ENCODE measurements around the gene PDZD4. TPM values are rescaled to one million over a fixed set of nuclear protein-coding genes. Genes with fewer than 3 reads are reported as not detected.

The PDZD4 gene
- polyA plus RNA-seq, 1 of the 3 experiments (the other 2 are of a cell fraction), result 1.9 TPM

GRCh38 chrX:153870288-153870690 is 39.9 kb upstream of the PDZD4 start:
- TF ChIP-seq REST (IDR thresholded peaks at IDR 0.05; ENCODE audit: low read depth, low read length) (no peak), GABPA (IDR thresholded peaks at IDR 0.05; ENCODE audit: low read depth) (no peak), TCF12 (IDR thresholded peaks at IDR 0.05) (no peak), RAD21 (IDR thresholded peaks at IDR 0.05; ENCODE audit: low read length) (no peak), PBX3 (IDR thresholded peaks at IDR 0.05) (no peak), RFX5 (IDR thresholded peaks at IDR 0.05; ENCODE audit: low read length) (no peak), SMC3 (IDR thresholded peaks at IDR 0.05; ENCODE audit: low read depth, low read length) (no peak), EZH2phosphoT487 (IDR thresholded peaks at IDR 0.05; ENCODE audit: borderline replicate concordance, low read depth) (no peak), CTCF (IDR thresholded peaks at IDR 0.05) (no peak), NRF1 (IDR thresholded peaks at IDR 0.05; ENCODE audit: low read depth, low read length) (no peak), YY1 (IDR thresholded peaks at IDR 0.05; ENCODE audit: low read depth) (no peak), ELF1 (IDR thresholded peaks at IDR 0.05) (no peak), MEF2A (IDR thresholded peaks at IDR 0.05; ENCODE audit: borderline replicate concordance, low read depth) (no peak), EP300 (IDR thresholded peaks at IDR 0.05; ENCODE audit: borderline replicate concordance in 1 of 2, low read depth in 1 of 2, low read length in 1 of 2) (no peak), FOXM1 (IDR thresholded peaks at IDR 0.05; ENCODE audit: low read depth) (no peak), TEAD4 (IDR thresholded peaks at IDR 0.05; ENCODE audit: borderline replicate concordance, insufficient read depth) (no peak), FOXJ3 (CRISPR knock-in tag; IDR thresholded peaks at IDR 0.05) (no peak), GATA2 (CRISPR knock-in tag; IDR thresholded peaks at IDR 0.05) (no peak)
- no peak overlapping the region for H3K4me2 ChIP-seq
- no peaks in the 10 kb centered on the region for H3K36me3 ChIP-seq (replicated peaks in 1 of 2; ENCODE audit: control insufficient read depth in 1 of 2, insufficient read depth in 2 of 2, low read length in 1 of 2)
- no peaks in the 10 kb centered on the region for H3K27me3 ChIP-seq (ENCODE audit: insufficient read depth)
- H3F3A ChIP-seq (replicated peaks; ENCODE audit: insufficient read depth), result no peaks in the 10 kb centered on the region
- no peak overlapping the region for H3K4me3 ChIP-seq (ENCODE audit: low read depth in 2 of 2, low read length in 1 of 2)
- H3K9ac ChIP-seq, result no peak overlapping the region
- POLR2A ChIA-PET, result no interaction called here
- no peaks in the 10 kb centered on the region for H3K79me2 ChIP-seq (ENCODE audit: insufficient read depth)
- peaks cover 7% of the 10 kb centered on the region; the same call in 1 of the 2 replicates for H4K20me1 ChIP-seq (ENCODE audit: insufficient read depth)
- H3K4me1 ChIP-seq (ENCODE audit: control insufficient read depth in 1 of 2, insufficient read depth in 2 of 2, low read depth in 1 of 2, low read length in 1 of 2), result peaks cover 0 to 35% of the 10 kb centered on the region in 2 experiments; a peak in 1 of 4 replicates
- H3K9me3 ChIP-seq, result no peaks in the 10 kb centered on the region
- CTCF ChIA-PET, result interaction anchor here (1.4 kb wide), 1 partner anchor 30 kb away, joined by 4 read pairs; no protein-coding TSS in a partner anchor
- 46% methylated on average over 6 of the region's 11 CpGs for WGBS (ENCODE audit: low lambda C conversion rate)
- no peaks in the 10 kb centered on the region for H3K9me2 ChIP-seq
- H2AFZ ChIP-seq (ENCODE audit: low read depth), result no peak overlapping the region
- DNase-seq, result no peak
- H3K27ac ChIP-seq (ENCODE audit: low read depth in 2 of 2, low read length in 1 of 2), result no peak overlapping the region
